22Rv1 (cell line): ENCODE data around the gene SLIT1.

Experiments used
- ZFX ChIP-seq: fragments of 450-650 bp; IDR thresholded peaks from 2 replicates; pipeline ENCODE4 v1.6.1; 2017; ENCODE audit warnings: antibody characterized with exemption, borderline replicate concordance
- TF ChIP-seq, protein P1 (sequence below): fragments of 450-650 bp; IDR thresholded peaks from 2 replicates; pipeline ENCODE4 v1.5.1; 2017; ENCODE audit warnings: mild to moderate bottlenecking

DNA sequence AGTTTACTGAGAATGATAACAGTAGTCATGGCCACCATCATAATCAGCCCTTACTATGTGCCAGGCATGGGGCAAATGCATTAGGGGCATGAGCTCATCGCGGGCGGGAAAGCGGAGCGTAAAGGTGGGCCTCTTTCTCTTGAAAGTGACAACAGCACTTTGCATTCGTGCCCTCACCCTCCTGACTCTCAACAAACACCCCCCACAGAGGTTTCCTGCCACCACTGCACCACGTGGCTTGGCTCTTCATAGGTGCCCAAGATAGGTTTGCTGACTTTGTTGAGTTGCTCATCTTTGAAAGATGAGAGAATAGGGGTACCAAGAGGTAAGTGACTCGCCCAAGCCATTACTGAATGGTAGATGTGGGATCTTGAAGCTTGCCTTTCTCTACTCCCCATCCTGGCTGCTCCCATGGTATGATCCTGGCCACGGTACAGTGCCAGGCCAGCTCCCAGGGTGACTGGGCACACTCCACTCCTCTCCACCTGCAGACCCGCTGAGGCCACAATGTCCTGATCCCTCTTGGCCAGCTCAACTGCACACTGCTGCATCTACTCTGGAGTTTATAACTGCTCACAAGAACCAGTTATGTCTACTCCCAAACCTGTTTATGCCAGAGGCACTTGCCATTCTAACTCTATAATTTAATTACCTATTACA lies 26.0 kb downstream of the SLIT1 start:
- TF ChIP-seq, protein P1, sequence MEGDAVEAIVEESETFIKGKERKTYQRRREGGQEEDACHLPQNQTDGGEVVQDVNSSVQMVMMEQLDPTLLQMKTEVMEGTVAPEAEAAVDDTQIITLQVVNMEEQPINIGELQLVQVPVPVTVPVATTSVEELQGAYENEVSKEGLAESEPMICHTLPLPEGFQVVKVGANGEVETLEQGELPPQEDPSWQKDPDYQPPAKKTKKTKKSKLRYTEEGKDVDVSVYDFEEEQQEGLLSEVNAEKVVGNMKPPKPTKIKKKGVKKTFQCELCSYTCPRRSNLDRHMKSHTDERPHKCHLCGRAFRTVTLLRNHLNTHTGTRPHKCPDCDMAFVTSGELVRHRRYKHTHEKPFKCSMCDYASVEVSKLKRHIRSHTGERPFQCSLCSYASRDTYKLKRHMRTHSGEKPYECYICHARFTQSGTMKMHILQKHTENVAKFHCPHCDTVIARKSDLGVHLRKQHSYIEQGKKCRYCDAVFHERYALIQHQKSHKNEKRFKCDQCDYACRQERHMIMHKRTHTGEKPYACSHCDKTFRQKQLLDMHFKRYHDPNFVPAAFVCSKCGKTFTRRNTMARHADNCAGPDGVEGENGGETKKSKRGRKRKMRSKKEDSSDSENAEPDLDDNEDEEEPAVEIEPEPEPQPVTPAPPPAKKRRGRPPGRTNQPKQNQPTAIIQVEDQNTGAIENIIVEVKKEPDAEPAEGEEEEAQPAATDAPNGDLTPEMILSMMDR = no peak
- TF ChIP-seq ZFX = no peak
